H9 (cell line): Measurements from ENCODE around the gene UBXN7. TPM values are rescaled to one million over a fixed set of nuclear protein-coding genes. Genes with fewer than 3 reads are reported as not detected.
A peak's percentile ranks its signal among the peaks of the same experiment; 100 is the strongest.
"Not testable (repeated sequence)": the region's sequence is repeated elsewhere in the genome, so short reads cannot be mapped to it uniquely, and the experiment has no call there.

Experiments used
- DNase-seq: peaks from one replicate; pipeline ENCODE4 v3.0.0-alpha.2; 2017
- H2AFZ ChIP-seq: one replicate; pipeline ENCODE4 v1.6.1; 2013; ENCODE audit warnings: mild to moderate bottlenecking, low read length, control low read depth, moderate library complexity
- H2AK5ac ChIP-seq: 2 replicates; pipeline ENCODE4 v1.6.1; 2013; ENCODE audit warnings: low read length, control low read depth, mixed read lengths; ENCODE audit not compliant: insufficient read length
- H2BK120ac ChIP-seq: one replicate; pipeline ENCODE4 v1.6.1; 2013; ENCODE audit warnings: low read depth, mild to moderate bottlenecking, low read length, control low read depth, inconsistent platforms; ENCODE audit not compliant: poor library complexity, severe bottlenecking
- H2BK12ac ChIP-seq: 2 replicates; pipeline ENCODE4 v1.6.1; 2013; ENCODE audit warnings: low read length, control low read depth, mixed read lengths, low read depth; ENCODE audit not compliant: insufficient read length
- H2BK15ac ChIP-seq: 2 replicates; pipeline ENCODE4 v1.6.1; 2013; ENCODE audit warnings: low read depth, low read length, control low read depth
- H2BK20ac ChIP-seq: one replicate; pipeline ENCODE4 v1.6.1; 2013; ENCODE audit warnings: low read depth, mild to moderate bottlenecking, low read length, control low read depth, inconsistent platforms; ENCODE audit not compliant: poor library complexity, severe bottlenecking
- H2BK5ac ChIP-seq: 2 replicates; pipeline ENCODE4 v1.6.1; 2013; ENCODE audit warnings: low read length, control low read depth, mixed read lengths; ENCODE audit not compliant: insufficient read length
- H3K14ac ChIP-seq: 2 replicates; pipeline ENCODE4 v1.6.1; 2013; ENCODE audit warnings: low read length, control low read depth; ENCODE audit not compliant: insufficient read depth
- H3K18ac ChIP-seq: 2 replicates; pipeline ENCODE4 v1.6.1; 2013; ENCODE audit warnings: low read depth, mild to moderate bottlenecking, mixed read lengths, low read length, control low read depth; ENCODE audit not compliant: insufficient read length
- H3K23ac ChIP-seq: 2 replicates; pipeline ENCODE4 v1.6.1; 2013; ENCODE audit warnings: low read length, control low read depth, mixed read lengths, low read depth; ENCODE audit not compliant: insufficient read length
- H3K23me2 ChIP-seq: 2 replicates; pipeline ENCODE4 v1.6.1; 2013; ENCODE audit warnings: low read depth, mild to moderate bottlenecking, mixed read lengths, low read length, control low read depth; ENCODE audit not compliant: insufficient read length, poor library complexity, severe bottlenecking
- H3K27ac ChIP-seq: 2 replicates; pipeline ENCODE4 v1.5.1; 2013; ENCODE audit warnings: low read length, control low read depth, mixed read lengths, low read depth; ENCODE audit not compliant: insufficient read length
- H3K27me3 ChIP-seq: 2 replicates; pipeline ENCODE4 v1.6.1; 2013; ENCODE audit warnings: low read length, control low read depth, inconsistent platforms; ENCODE audit not compliant: insufficient read depth
- H3K4ac ChIP-seq: 2 replicates; pipeline ENCODE4 v1.6.1; 2013; ENCODE audit warnings: low read depth, mild to moderate bottlenecking, control low read depth, inconsistent platforms, low read length, moderate library complexity
- H3K4me1 ChIP-seq: 2 replicates; pipeline ENCODE4 v1.6.1; 2013; ENCODE audit warnings: low read length, control low read depth, inconsistent platforms; ENCODE audit not compliant: insufficient read depth
- H3K4me2 ChIP-seq: 2 replicates; pipeline ENCODE4 v1.6.1; 2013; ENCODE audit warnings: low read length, control low read depth, mixed read lengths; ENCODE audit not compliant: insufficient read length, insufficient read depth
- H3K56ac ChIP-seq: 2 replicates; pipeline ENCODE4 v1.6.1; 2013; ENCODE audit warnings: low read depth, mild to moderate bottlenecking, mixed read lengths, low read length, control low read depth; ENCODE audit not compliant: insufficient read length
- H3K79me1 ChIP-seq: 2 replicates; pipeline ENCODE4 v1.6.1; 2013; ENCODE audit warnings: low read depth, mild to moderate bottlenecking, moderate library complexity, low read length, control low read depth, inconsistent platforms; ENCODE audit not compliant: insufficient read depth, poor library complexity, severe bottlenecking
- H3K79me2 ChIP-seq: 2 replicates; pipeline ENCODE4 v1.6.1; 2013; ENCODE audit warnings: low read length, control low read depth, inconsistent platforms; ENCODE audit not compliant: insufficient read depth
- H3K9ac ChIP-seq: 2 replicates; pipeline ENCODE4 v1.6.1; 2013; ENCODE audit warnings: low read length, control low read depth, mixed read lengths; ENCODE audit not compliant: insufficient read length; ENCODE audit errors: extremely low read depth
- H3K9me3 ChIP-seq: one replicate; pipeline ENCODE4 v1.6.1; 2013; ENCODE audit warnings: low read depth, low read length, inconsistent platforms; ENCODE audit not compliant: control insufficient read depth
- H3T11ph ChIP-seq: one replicate; pipeline ENCODE4 v1.6.1; 2013; ENCODE audit warnings: mild to moderate bottlenecking, low read length, control low read depth, inconsistent platforms
- H4K20me1 ChIP-seq: one replicate; pipeline ENCODE4 v1.6.1; 2013; ENCODE audit not compliant: control insufficient read depth, insufficient read length, insufficient read depth
- H4K5ac ChIP-seq: 2 replicates; pipeline ENCODE4 v1.6.1; 2013; ENCODE audit warnings: low read depth, mild to moderate bottlenecking, mixed read lengths, low read length, control low read depth; ENCODE audit not compliant: insufficient read length
- H4K8ac ChIP-seq: replicated peaks from 2 replicates; pipeline ENCODE4 v1.6.1; 2013; ENCODE audit warnings: low read length, control low read depth, mixed read lengths, low read depth; ENCODE audit not compliant: insufficient read length
- H4K91ac ChIP-seq: 2 replicates; pipeline ENCODE4 v1.6.1; 2013; ENCODE audit warnings: low read depth, mild to moderate bottlenecking, moderate library complexity, mixed read lengths, low read length, control low read depth; ENCODE audit not compliant: insufficient read length
- H3K27ac Mint-ChIP-seq, 3 experiments: 2 replicates in 2 of 3; 3 replicates in 1 of 3; pipeline ENCODE4 v1.8.0; 2020 to 2021; ENCODE audit warnings: mixed read lengths in 3 of 3, mild to moderate bottlenecking in 1 of 3, moderate library complexity in 1 of 3
- H3K27me3 Mint-ChIP-seq: 2 replicates; pipeline ENCODE4 v1.8.0; 2021; ENCODE audit warnings: low read depth, mild to moderate bottlenecking, moderate library complexity, mixed read lengths
- H3K36me3 Mint-ChIP-seq, 3 experiments: 2 replicates in 2 of 3; 3 replicates in 1 of 3; pipeline ENCODE4 v1.8.0; 2020 to 2021; ENCODE audit warnings: low read depth in 3 of 3, mixed read lengths in 3 of 3; ENCODE audit not compliant: insufficient read depth in 1 of 3
- H3K4me1 Mint-ChIP-seq, 2 experiments: 2 replicates each; pipeline ENCODE4 v1.8.0; 2020; ENCODE audit warnings: mixed read lengths in 2 of 2
- H3K4me3 Mint-ChIP-seq, 2 experiments: 2 replicates in 1 of 2; 3 replicates in 1 of 2; pipeline ENCODE4 v1.8.0; 2020 to 2021; ENCODE audit warnings: mild to moderate bottlenecking in 2 of 2, mixed read lengths in 2 of 2, moderate library complexity in 1 of 2
- H3K9me3 Mint-ChIP-seq, 2 experiments: 2 replicates in 1 of 2; 3 replicates in 1 of 2; pipeline ENCODE4 v1.8.0; 2020; ENCODE audit warnings: mild to moderate bottlenecking in 2 of 2, mixed read lengths in 2 of 2, moderate library complexity in 1 of 2
- WGBS: extraction: QIAGEN DNeasy Blood & Tissue Kit; methylation state at CpG from one replicate; pipeline ENCODE4 v1.1.7; 2013; ENCODE audit warnings: missing lambda C conversion rate, low lambda C conversion rate, mixed read lengths; ENCODE audit not compliant: insufficient read length; ENCODE audit errors: extremely low coverage; 5-methylcytosine and 5-hydroxymethylcytosine counted together
- total RNA-seq: library from RNA; stranded (reverse); gene quantifications from 2 replicates; pipeline ENCODE4 v1.2.1, GENCODE V29; 2021
- TF ChIP-seq, protein P1 (sequence below): fragments of 200-600 bp; sonication (generic); conservative IDR thresholded peaks from 3 replicates; pipeline ENCODE4 v1.8.0; 2021; ENCODE audit warnings: antibody characterized with exemption, mild to moderate bottlenecking

Gene UBXN7
- total RNA-seq, 1 experiment from 2014 or later, result 110 TPM

GRCh38 chr3:196457470-196457869, 25.2 kb upstream of the UBXN7 start:
- not testable (repeated sequence) for H3K14ac ChIP-seq, H3K9ac ChIP-seq, H3K79me2 ChIP-seq, H2BK12ac ChIP-seq, H3T11ph ChIP-seq, DNase-seq, H3K23ac ChIP-seq, H2BK120ac ChIP-seq, H3K4me2 ChIP-seq, H4K20me1 ChIP-seq, H4K8ac ChIP-seq, H3K36me3 Mint-ChIP-seq, H3K27ac ChIP-seq, H3K56ac ChIP-seq, H3K4me1 ChIP-seq, H3K18ac ChIP-seq, H3K23me2 ChIP-seq, H2BK15ac ChIP-seq, H3K4ac ChIP-seq, H3K9me3 ChIP-seq, H3K4me1 Mint-ChIP-seq, H3K27ac Mint-ChIP-seq, H3K27me3 Mint-ChIP-seq, H4K5ac ChIP-seq, H3K4me3 Mint-ChIP-seq, H2BK20ac ChIP-seq, H2BK5ac ChIP-seq, H4K91ac ChIP-seq, H2AFZ ChIP-seq, H3K27me3 ChIP-seq, H3K9me3 Mint-ChIP-seq, H3K79me1 ChIP-seq, H2AK5ac ChIP-seq
- no CpG with 5 or more reads among the region's 7 CpGs for WGBS
- TF ChIP-seq, protein P1, sequence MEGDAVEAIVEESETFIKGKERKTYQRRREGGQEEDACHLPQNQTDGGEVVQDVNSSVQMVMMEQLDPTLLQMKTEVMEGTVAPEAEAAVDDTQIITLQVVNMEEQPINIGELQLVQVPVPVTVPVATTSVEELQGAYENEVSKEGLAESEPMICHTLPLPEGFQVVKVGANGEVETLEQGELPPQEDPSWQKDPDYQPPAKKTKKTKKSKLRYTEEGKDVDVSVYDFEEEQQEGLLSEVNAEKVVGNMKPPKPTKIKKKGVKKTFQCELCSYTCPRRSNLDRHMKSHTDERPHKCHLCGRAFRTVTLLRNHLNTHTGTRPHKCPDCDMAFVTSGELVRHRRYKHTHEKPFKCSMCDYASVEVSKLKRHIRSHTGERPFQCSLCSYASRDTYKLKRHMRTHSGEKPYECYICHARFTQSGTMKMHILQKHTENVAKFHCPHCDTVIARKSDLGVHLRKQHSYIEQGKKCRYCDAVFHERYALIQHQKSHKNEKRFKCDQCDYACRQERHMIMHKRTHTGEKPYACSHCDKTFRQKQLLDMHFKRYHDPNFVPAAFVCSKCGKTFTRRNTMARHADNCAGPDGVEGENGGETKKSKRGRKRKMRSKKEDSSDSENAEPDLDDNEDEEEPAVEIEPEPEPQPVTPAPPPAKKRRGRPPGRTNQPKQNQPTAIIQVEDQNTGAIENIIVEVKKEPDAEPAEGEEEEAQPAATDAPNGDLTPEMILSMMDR, result peak; percentile 24; the same call in 1 of the 3 replicates
